ENCODE data around the gene PDCD5. TPM values are rescaled to one million over a fixed set of nuclear protein-coding genes. Genes with fewer than 3 reads are reported as not detected.
"Not testable (repeated sequence)": the region's sequence is repeated elsewhere in the genome, so short reads cannot be mapped to it uniquely, and the experiment has no call there.

PDCD5 gene, protein sequence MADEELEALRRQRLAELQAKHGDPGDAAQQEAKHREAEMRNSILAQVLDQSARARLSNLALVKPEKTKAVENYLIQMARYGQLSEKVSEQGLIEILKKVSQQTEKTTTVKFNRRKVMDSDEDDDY
- polyA plus RNA-seq (ENCODE audit: insufficient read length in 4 of 4): 100 to 1,000 TPM; 114 to 136 (median 122) TPM

GRCh38 chr19:32580901-32581704, at the start of gene PDCD5:
TSS of gene PDCD5 (plus strand) at chr19:32581190. CDS start at chr19:32581262, 72 bp downstream.
- peak; percentile 89 to 91 (median 89) for DNase-seq (ENCODE audit: low read depth in 4 of 4, low spot score in 3 of 4)

DNA sequence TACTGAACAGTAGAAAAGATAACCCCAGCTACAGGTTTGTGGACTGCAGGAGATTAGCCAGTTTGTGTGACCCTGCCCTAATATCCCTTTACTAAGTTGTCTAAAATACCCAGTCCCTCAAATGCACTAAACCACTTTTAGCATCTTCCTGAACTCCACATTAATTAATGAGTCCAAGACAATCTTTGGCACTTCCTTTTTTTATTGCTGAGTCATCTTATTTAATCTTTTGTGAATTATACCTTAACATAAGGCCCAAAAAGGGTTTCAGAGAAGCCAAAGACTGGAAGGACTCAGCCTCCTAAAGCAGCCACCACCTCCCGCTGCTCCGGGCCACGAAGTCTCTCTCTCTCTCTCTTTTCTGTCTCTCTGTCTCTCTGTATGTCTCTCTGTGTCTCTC, 48.8 kb upstream of the PDCD5 start:
- no peak for DNase-seq (ENCODE audit: low read depth in 4 of 4, low spot score in 3 of 4)

GRCh38 chr19:32537580-32537979, 43.4 kb upstream of the PDCD5 start:
- no peak for DNase-seq (ENCODE audit: low read depth in 4 of 4, low spot score in 3 of 4)

DNA sequence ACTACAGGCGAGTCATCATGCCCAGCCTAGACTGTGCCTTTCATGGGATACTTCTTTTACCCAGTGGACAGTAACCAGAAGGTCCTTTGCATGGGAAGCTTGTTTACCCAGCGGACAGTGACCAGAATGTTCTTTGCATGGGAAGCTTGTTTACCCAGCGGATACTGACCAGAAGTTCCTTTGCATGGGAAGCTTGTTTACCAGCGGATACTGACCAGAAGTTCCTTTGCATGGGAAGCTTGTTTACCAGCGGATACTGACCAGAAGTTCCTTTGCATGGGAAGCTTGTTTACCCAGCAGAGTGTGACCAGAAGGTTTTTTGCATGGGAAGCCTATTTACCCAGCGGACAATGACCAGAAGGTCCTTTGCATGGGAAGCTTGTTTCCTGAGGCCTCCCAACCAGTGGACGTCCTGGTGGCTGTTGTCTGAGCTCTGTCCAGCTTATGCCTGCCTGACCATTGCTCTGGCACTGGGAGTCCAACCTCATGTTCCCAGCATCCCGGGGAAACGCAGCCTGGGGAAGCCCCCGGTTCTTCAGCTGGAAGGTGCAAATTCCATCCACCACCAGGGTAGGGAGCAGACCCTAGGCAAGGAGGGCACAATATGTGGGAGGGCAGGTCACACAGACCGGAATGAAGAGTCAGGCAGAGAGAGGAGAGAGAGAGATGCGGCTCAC, 41.6 kb upstream of the PDCD5 start:
- DNase-seq (ENCODE audit: low read depth in 4 of 4, low spot score in 3 of 4): no peak

GRCh38 chr19:32540621-32541020, 40.4 kb upstream of the PDCD5 start:
- no peak for DNase-seq (ENCODE audit: low read depth in 4 of 4, low spot score in 3 of 4)

- not testable (repeated sequence) for DNase-seq (ENCODE audit: low read depth in 4 of 4, low spot score in 3 of 4)
These were observed 39.6 kb upstream of the PDCD5 start for GRCh38 chr19:32541376-32541775.

- no peak for DNase-seq (ENCODE audit: low read depth in 4 of 4, low spot score in 3 of 4)
These were observed 38.4 kb upstream of the PDCD5 start for GRCh38 chr19:32542477-32543108.

GRCh38 chr19:32543115-32543900, 37.7 kb upstream of the PDCD5 start:
- no peak for DNase-seq (ENCODE audit: low read depth in 4 of 4, low spot score in 3 of 4)

DNA sequence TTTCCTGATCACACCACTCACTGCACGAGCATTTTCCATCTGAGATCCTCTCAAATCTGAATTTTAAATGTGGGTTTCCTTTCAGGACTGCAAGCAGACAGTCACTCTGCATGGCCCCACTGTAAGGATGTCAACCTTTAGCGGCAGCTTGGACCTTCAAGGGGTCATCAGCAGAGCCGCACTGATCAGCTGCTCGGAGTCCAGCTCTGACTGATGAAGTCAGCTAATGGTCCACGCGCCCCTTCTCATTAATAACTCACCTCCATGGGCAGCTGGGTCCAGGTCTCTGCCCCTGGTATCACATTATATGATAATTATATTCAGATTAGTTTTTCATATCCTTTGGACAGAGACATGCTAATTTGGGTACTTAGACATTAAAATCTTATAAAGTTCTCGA, 36.1 kb upstream of the PDCD5 start:
- no peak for DNase-seq (ENCODE audit: low read depth in 4 of 4, low spot score in 3 of 4)

GRCh38 chr19:32550666-32551065, 30.3 kb upstream of the PDCD5 start:
- DNase-seq (ENCODE audit: low read depth in 4 of 4, low spot score in 3 of 4): no peak

GRCh38 chr19:32555786-32556185, 25.2 kb upstream of the PDCD5 start:
- no peak for DNase-seq (ENCODE audit: low read depth in 4 of 4, low spot score in 3 of 4)

DNA sequence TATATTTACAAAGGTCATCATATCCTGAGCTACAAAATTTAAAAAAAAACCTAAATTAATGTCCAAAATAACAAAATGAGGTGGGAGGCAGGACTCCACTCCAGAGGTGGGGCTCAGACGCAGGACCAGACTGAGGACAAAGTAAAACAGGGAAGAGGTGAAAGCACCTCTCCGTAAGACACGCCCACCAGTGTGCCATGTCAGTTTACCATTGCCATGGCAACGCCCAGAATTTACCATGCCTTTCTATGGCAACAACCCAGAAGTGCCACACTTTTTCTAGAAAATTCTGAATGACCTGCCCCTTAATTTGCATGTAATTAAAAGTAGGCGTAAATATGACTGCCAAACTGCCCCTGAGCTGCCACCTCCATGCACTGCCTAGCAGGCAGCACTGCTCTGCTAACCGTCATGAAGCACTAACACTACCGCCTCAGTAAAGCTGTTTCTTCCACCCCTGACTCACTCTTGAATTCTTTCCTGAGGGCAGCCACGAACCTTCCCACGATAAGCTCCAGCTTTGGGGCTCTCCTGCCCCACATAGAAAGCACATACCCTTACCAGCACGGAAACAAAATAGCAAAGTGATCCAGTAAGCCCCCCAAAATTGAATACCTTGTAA, 22.3 kb upstream of the PDCD5 start:
- DNase-seq (ENCODE audit: low read depth in 4 of 4, low spot score in 3 of 4): no peak

GRCh38 chr19:32563761-32564160, 17.2 kb upstream of the PDCD5 start:
- DNase-seq (ENCODE audit: low read depth in 4 of 4, low spot score in 3 of 4): no peak

GRCh38 chr19:32566246-32566830, 14.7 kb upstream of the PDCD5 start:
- no peak for DNase-seq (ENCODE audit: low read depth in 4 of 4, low spot score in 3 of 4)

DNA sequence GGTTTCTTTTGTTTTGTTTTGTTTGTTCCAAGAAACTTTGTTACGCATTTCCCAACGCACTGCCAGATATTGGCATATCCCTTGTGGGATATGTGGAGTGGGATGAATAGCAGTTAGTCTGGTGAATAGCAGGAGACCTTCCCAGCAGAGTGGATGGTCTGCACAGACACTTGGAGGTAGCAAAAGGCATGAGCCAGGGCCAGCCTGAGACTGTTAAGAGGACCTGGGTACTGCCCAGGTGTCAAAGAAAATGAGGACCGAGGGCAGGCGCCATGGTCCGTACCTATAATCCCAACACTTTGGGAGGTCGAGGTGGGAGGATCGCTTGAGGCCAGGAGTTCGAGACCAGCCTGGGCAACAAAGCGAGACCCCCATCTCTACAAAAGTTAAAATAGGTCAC, 13.5 kb upstream of the PDCD5 start:
- no peak for DNase-seq (ENCODE audit: low read depth in 4 of 4, low spot score in 3 of 4)

- peak in 3 of 4 donors; percentile 29 to 47 (median 41) for DNase-seq (ENCODE audit: low read depth in 4 of 4, low spot score in 3 of 4)
These were observed 10.8 kb upstream of the PDCD5 start for GRCh38 chr19:32570081-32570785.

DNA sequence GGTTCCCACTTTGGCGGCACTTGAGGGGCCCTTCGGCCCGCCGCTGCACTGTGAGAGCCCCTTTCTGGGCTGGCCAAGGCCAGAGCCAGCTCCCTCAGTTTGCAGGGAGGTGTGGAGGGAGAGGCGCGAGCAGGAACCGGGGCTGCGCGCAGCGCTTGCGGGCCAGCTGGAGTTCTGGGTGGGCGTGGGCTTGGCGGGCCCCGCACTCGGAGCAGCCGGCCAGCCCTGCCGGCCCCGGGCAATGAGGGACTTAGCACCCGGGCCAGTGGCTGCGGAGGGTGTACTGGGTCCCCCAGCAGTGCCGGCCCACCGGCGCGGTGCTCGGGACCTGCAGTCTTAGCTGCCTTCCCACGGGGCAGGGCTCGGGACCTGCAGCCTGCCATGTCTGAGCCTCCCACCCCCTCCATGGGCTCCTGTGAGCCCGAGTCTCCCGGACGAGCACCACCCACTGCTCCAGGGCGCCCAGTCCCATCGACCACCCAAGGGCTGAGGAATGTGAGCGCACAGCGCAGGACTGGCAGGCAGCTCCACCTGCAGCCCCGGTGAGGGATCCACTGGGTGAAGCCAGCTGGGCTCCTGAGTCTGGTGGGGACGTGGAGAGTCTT, 9.4 kb upstream of the PDCD5 start:
- not testable (repeated sequence) for DNase-seq (ENCODE audit: low read depth in 4 of 4, low spot score in 3 of 4)

- DNase-seq (ENCODE audit: low read depth in 4 of 4, low spot score in 3 of 4): not testable (repeated sequence)
These were observed 8.1 kb upstream of the PDCD5 start for GRCh38 chr19:32572700-32573491.
